ENCODE data around the gene ADAMTSL5.

DNA sequence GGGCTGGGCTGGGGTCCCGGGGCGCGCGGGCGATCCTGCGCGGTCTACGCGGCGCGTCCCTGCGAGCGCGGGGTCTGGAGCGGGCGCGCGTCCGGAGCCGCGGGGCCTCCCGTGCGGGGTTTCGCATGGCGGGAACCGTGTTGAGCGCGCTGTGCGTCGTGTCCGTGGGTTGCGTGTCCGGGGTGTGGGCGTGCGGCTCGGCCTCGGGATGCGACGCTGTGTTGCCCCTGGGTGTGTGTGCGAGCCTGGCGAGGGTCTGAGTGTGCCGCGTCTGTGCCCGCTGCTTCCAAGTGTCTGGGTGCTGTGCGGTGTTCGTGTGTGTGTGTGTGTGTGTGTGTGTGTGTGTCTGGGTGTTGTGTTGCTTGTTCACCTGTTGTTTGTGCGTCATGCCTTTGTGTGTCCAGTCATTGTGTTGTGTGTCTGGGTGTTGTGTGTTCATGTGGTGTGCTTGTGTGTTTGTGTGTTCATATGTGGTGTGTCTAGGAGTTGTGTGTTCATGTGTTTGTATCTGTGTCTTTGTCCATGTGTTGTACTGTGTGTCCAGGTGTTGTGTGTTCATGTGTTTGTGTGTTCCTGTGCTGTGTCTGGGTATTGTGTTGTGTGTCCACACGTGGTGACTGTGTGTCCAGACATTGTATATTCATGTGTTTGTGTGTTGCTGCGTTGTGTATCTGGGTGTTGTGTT is 11.6 kb upstream of the ADAMTSL5 start:
- TF ChIP-seq, protein P1, sequence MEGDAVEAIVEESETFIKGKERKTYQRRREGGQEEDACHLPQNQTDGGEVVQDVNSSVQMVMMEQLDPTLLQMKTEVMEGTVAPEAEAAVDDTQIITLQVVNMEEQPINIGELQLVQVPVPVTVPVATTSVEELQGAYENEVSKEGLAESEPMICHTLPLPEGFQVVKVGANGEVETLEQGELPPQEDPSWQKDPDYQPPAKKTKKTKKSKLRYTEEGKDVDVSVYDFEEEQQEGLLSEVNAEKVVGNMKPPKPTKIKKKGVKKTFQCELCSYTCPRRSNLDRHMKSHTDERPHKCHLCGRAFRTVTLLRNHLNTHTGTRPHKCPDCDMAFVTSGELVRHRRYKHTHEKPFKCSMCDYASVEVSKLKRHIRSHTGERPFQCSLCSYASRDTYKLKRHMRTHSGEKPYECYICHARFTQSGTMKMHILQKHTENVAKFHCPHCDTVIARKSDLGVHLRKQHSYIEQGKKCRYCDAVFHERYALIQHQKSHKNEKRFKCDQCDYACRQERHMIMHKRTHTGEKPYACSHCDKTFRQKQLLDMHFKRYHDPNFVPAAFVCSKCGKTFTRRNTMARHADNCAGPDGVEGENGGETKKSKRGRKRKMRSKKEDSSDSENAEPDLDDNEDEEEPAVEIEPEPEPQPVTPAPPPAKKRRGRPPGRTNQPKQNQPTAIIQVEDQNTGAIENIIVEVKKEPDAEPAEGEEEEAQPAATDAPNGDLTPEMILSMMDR (conservative IDR thresholded peaks at IDR 0.05 in 1 of 2, IDR thresholded peaks at IDR 0.05 in 1 of 2; ENCODE audit: extremely low read depth in 1 of 2, insufficient read depth in 1 of 2, low read depth in 1 of 2, low read length in 2 of 2): no peak
- TF ChIP-seq EZH2 (IDR thresholded peaks at IDR 0.05; ENCODE audit: borderline replicate concordance, low read length): peak; percentile 91

Data from mammary epithelial cell (primary cell).